Muscle of leg (tissue), 11 donors: ENCODE results near the gene MYBPHL. TPM values are rescaled to one million over a fixed set of nuclear protein-coding genes. Genes with fewer than 3 reads are reported as not detected.

Experiments used
- DNase-seq: peaks from one replicate; pipeline ENCODE4 v3.0.0; 2013
- H3K27ac ChIP-seq: one replicate; pipeline ENCODE4 v1.5.1; 2013; ENCODE audit warnings: mild to moderate bottlenecking, low read length, control low read depth
- H3K27me3 ChIP-seq: one replicate; pipeline ENCODE4 v1.6.1; 2013; ENCODE audit warnings: low read length; ENCODE audit not compliant: control insufficient read depth, insufficient read depth
- H3K36me3 ChIP-seq: one replicate; pipeline ENCODE4 v1.6.1; 2013; ENCODE audit warnings: low read length; ENCODE audit not compliant: control insufficient read depth, insufficient read depth
- H3K4me1 ChIP-seq: one replicate; pipeline ENCODE4 v1.6.1; 2013; ENCODE audit warnings: low read length; ENCODE audit not compliant: control insufficient read depth, insufficient read depth
- H3K4me3 ChIP-seq: one replicate; pipeline ENCODE4 v1.5.1; 2013; ENCODE audit warnings: low read length, control low read depth
- H3K9me3 ChIP-seq: replicated peaks from 2 replicates; pipeline ENCODE4 v1.6.1; 2013; ENCODE audit warnings: low read depth, low read length; ENCODE audit not compliant: control insufficient read depth
- WGBS: methylation state at CpG from one replicate; pipeline ENCODE4 v1.1.5; 2013; ENCODE audit warnings: missing lambda C conversion rate; ENCODE audit not compliant: insufficient coverage; 5-methylcytosine and 5-hydroxymethylcytosine counted together
- polyA plus RNA-seq, 8 donors: library from polyadenylated mRNA; unstranded; fragments of 120-200 nt; gene quantifications; one replicate each; pipeline versions ENCODE4 v1.2.1 to v1.2.3, GENCODE V29; 2013; ENCODE audit warnings: inconsistent platforms in 1 of 8, low replicate concordance in 1 of 8; ENCODE audit not compliant: insufficient read length in 8 of 8, insufficient read depth in 1 of 8
- total RNA-seq: library from RNA; stranded (reverse); fragments of 120-200 nt; gene quantifications from one replicate; pipeline ENCODE4 v1.2.4, GENCODE V29; 2013

Gene MYBPHL
- total and polyA plus RNA-seq, 9 donors, result 0.15 to 1.3 (median 0.71) TPM

DNA sequence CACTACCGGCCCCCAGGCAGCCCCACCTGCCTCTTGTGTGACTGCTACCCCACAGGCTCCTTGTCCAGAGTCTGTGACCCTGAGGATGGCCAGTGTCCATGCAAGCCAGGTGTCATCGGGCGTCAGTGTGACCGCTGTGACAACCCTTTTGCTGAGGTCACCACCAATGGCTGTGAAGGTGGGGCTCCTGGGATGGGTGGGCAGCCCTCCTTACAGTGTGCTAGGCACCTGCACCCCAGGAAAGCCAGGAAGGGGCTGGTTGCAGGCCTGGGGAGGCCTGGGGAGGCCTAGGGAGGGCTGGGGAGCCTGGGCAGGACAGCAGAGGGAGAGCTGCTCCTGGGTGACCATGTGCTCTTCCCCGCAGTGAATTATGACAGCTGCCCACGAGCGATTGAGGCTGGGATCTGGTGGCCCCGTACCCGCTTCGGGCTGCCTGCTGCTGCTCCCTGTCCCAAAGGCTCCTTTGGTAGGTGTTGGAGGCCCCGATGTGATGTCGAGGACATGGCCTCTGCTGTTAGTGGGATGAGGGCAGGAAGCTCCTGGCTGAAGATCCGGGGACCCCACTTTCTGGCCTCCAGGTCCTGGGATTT, 41.0 kb downstream of the MYBPHL start:
- no peak overlapping the region for H3K4me3 ChIP-seq
- H3K27ac ChIP-seq, result no peak overlapping the region
- H3K9me3 ChIP-seq, result no peaks in the 10 kb centered on the region
- WGBS, result 86% methylated on average over 7 of the region's 13 CpGs
- H3K4me1 ChIP-seq, result peaks cover 2% of the 10 kb centered on the region
- H3K27me3 ChIP-seq, result no peaks in the 10 kb centered on the region
- no peak for DNase-seq
- H3K36me3 ChIP-seq, result peaks cover 12% of the 10 kb centered on the region

DNA sequence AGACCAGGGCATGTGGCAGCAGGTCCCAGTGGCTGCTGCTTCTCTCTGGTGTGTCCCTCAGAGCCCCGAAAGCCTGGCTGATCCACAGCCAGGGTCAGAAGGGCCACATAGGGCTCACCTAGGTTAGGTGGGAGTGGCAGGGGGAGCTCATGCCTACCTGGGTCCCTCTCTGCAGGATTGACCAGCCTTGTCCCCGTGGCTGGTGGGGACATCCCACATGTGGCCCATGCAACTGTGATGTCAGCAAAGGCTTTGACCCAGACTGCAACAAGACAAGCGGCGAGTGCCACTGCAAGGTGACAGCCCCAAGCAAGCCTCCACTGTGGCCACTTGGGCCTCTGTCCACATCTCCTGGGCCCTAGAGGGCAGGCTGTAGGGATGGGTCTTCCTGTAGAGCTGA, 41.8 kb downstream of the MYBPHL start:
- no peak for DNase-seq
- 93% methylated on average over 4 of the region's 4 CpGs for whole genome bisulfite sequencing

DNA sequence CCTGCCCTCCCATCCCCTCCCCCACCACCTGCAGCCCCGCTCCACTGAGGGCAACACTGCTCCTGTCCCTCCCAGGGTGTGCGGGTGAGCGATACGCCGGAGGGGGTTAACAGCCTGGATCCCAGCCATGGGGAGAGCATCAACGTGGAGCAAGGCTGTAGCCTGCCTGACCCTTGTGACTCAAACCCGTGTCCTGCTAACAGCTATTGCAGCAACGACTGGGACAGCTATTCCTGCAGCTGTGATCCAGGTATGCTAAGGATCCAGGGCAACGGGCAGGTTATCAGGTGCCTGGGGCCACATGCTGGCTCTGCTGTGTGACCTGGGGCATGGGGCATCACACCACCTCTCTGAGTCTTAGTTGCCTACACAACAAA, 42.4 kb downstream of the MYBPHL start:
- no peaks in the 10 kb centered on the region for H3K27me3 ChIP-seq
- no peak overlapping the region for H3K4me3 ChIP-seq
- no peak overlapping the region for H3K27ac ChIP-seq
- H3K36me3 ChIP-seq, result peaks cover 9% of the 10 kb centered on the region
- DNase-seq, result no peak
- peaks cover 2% of the 10 kb centered on the region for H3K4me1 ChIP-seq
- WGBS, result 71% methylated on average over 9 of the region's 9 CpGs
- H3K9me3 ChIP-seq, result no peaks in the 10 kb centered on the region

More for the DNA sequence above, 41.8 kb downstream of the MYBPHL start:
- peaks cover 2% of the 10 kb centered on the region for H3K4me1 ChIP-seq
- H3K36me3 ChIP-seq, result peaks cover 9% of the 10 kb centered on the region
- no peak overlapping the region for H3K27ac ChIP-seq
- no peaks in the 10 kb centered on the region for H3K9me3 ChIP-seq
- H3K4me3 ChIP-seq, result no peak overlapping the region
- no peaks in the 10 kb centered on the region for H3K27me3 ChIP-seq

DNA sequence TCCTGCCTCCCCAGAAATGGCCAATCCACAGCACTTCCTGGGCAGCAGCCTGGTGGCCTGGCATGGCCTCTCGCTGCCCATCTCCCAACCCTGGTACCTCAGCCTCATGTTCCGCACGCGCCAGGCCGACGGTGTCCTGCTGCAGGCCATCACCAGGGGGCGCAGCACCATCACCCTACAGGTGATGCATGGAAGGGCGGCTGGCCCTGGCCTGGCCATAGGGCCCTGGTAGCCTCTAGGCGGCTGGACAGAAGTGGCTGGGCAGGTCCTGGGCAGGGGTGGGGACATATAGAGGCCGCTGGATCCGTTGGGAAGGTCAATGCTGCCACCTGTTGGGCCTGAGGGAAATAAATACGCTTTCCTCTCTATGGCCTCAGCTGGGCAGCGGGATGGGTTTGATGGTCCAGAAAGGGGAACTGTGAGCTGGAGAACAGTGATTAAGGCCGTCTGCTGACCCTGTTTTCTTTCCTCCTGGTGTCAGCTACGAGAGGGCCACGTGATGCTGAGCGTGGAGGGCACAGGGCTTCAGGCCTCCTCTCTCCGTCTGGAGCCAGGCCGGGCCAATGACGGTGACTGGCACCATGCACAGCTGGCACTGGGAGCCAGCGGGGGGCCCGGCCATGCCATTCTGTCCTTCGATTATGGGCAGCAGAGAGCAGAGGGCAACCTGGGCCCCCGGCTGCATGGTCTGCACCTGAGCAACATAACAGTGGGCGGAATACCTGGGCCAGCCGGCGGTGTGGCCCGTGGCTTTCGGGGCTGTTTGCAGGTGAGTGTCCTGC, 43.0 kb downstream of the MYBPHL start:
- DNase-seq, result peak; percentile 78
- Histone ChIP-seq H3K4me3 (no peak overlapping the region), H3K4me1 (peaks cover 2% of the 10 kb centered on the region), H3K27me3 (no peaks in the 10 kb centered on the region), H3K9me3 (no peaks in the 10 kb centered on the region), H3K27ac (no peak overlapping the region), H3K36me3 (peaks cover 9% of the 10 kb centered on the region)
- WGBS, result 44% methylated on average over 19 of the region's 29 CpGs

DNA sequence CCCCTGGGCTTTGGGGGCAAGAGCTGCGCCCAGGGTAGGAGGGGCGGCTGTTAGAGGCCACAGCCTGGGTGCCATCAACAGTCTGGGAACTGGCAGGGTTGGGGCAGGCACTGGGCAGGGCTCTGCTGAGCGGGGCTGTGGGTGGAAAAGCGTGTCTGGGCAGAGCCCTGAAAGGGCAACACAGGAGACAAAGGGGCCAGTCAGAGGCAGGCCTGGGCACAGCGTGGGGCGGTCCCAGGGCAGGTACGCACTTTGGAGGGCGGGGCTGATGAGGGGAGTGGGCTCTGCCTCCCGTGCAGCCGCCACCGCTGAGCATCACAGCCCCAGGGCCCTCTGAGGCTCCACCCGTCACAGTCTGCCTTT, 43.6 kb downstream of the MYBPHL start:
- Histone ChIP-seq H3K27ac (no peak overlapping the region), H3K4me3 (no peak overlapping the region), H3K36me3 (peaks cover 6% of the 10 kb centered on the region), H3K9me3 (no peaks in the 10 kb centered on the region), H3K4me1 (peaks cover 2% of the 10 kb centered on the region), H3K27me3 (no peaks in the 10 kb centered on the region)
- WGBS, result 67% methylated on average over 7 of the region's 12 CpGs
- no peak for DNase-seq

DNA sequence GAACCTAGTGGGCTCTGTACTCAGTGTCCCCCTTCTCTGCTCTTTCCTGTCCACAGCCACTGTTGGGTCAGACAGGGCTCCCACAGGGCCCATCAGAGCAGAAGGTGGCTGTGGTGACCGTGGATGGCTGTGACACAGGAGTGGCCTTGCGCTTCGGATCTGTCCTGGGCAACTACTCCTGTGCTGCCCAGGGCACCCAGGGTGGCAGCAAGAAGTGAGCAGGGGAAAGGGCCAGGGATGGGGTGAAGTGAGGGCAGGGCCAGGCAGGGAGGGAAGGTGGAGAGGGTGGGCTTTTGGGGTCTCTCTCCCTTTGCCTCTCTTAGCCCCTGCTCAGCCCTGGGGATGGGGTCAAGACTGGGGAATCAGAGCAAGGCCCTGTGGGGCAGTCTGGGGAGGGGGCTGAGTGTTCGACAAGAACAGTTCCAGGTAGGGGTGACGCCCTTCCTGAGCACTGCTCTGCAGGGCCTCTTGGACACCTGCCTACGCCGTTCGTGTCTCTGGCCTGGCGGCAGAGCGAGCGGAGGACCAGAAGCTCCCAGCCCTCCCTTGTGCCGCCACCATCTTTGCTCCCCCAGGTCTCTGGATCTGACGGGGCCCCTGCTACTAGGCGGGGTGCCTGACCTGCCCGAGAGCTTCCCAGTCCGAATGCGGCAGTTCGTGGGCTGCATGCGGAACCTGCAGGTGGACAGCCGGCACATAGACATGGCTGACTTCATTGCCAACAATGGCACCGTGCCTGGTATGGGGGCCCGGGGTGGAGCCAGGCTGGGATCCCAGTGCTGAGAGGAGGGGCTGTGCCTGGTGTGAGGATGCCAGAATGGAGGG, 44.4 kb downstream of the MYBPHL start:
- peaks cover 3% of the 10 kb centered on the region for H3K36me3 ChIP-seq
- H3K27me3 ChIP-seq, result no peaks in the 10 kb centered on the region
- H3K4me3 ChIP-seq, result no peak overlapping the region
- no peak overlapping the region for H3K27ac ChIP-seq
- peaks cover 2% of the 10 kb centered on the region for H3K4me1 ChIP-seq
- no peak for DNase-seq
- WGBS, result 82% methylated on average over 21 of the region's 22 CpGs
- no peaks in the 10 kb centered on the region for H3K9me3 ChIP-seq

DNA sequence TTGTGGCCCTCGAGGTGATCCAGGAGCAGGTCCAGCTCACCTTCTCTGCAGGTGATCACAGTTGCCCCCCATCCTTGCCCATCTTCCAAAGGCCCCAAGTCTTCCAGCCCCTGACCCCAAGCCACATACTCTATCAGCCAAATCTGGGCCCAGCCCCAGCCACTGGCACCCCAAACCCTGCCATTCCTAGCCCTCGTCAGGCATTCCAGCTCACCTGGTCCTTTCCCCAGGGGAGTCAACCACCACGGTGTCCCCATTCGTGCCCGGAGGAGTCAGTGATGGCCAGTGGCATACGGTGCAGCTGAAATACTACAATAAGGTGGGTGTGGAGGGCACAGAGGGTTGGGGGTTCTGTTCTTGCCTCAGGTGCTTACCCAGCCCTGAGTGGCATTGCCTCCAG, 45.2 kb downstream of the MYBPHL start:
- H3K27ac ChIP-seq, result no peak overlapping the region
- H3K9me3 ChIP-seq, result no peaks in the 10 kb centered on the region
- no peak for DNase-seq
- H3K27me3 ChIP-seq, result no peaks in the 10 kb centered on the region
- H3K36me3 ChIP-seq, result no peaks in the 10 kb centered on the region
- H3K4me3 ChIP-seq, result no peak overlapping the region
- peaks cover 2% of the 10 kb centered on the region for H3K4me1 ChIP-seq
- 91% methylated on average over 4 of the region's 6 CpGs for WGBS

DNA sequence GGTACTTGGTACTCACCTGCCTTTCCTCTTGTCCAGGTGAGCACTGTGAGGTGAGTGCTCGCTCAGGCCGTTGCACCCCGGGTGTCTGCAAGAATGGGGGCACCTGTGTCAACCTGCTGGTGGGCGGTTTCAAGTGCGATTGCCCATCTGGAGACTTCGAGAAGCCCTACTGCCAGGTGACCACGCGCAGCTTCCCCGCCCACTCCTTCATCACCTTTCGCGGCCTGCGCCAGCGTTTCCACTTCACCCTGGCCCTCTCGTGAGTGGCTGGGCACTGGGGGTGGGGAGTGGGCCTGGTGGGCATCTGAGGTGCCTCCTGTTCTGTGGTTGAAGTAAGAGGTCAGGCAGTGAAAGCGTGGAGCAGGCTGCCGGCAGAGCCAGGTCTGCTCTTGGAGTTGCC, 45.8 kb downstream of the MYBPHL start:
- H3K27ac ChIP-seq, result no peak overlapping the region
- no peaks in the 10 kb centered on the region for H3K9me3 ChIP-seq
- no peaks in the 10 kb centered on the region for H3K27me3 ChIP-seq
- no peak for DNase-seq
- no peak overlapping the region for H3K4me3 ChIP-seq
- H3K36me3 ChIP-seq, result no peaks in the 10 kb centered on the region
- 83% methylated on average over 11 of the region's 16 CpGs for WGBS
- H3K4me1 ChIP-seq, result peaks cover 2% of the 10 kb centered on the region

DNA sequence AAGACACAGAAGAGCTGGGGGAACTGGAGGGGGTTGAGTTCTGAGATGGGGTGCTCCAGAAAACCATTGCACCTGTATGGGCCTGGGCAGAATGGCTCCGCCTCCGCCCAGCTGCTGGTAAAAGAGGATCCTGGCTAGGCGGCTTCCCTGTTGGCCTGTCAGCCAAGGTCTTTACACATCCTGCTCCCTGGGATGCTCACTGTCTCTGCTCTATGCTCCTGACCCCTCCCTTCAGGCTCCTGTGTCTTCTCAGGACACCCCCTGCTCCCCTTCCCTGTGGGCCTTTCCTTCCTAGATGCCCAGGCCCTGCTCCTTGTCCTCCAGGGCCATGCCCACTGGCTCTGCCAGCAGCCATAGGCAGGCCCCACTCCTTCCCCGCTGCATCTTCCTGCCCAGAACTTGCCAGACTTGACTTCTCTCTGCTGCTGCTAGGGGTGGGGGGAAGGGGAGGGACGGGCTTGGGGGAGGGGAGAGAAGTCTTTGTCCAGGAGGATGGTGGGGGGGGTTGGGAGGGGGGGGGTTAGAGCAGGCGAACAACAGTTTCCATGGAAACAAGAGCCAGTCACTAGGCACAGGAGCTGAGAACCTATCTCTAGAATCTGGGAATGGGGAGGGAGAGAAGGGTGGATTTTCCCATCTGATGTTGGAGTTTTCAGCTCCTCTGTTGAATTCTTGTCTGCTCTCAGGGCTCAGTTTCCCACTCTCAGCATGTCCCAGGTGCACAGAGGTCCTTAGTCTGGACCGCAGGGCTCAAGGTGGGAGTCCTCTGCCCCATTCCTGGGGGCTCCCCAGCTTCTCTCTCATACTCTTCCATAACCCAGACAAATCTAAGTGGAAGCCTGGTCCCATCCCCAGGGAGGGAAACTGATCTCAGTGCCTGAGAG, 46.9 kb downstream of the MYBPHL start:
- Histone ChIP-seq H3K4me3 (no peak overlapping the region), H3K9me3 (no peaks in the 10 kb centered on the region), H3K27ac (no peak overlapping the region), H3K4me1 (peaks cover 10% of the 10 kb centered on the region), H3K36me3 (no peaks in the 10 kb centered on the region), H3K27me3 (no peaks in the 10 kb centered on the region)
- DNase-seq, result no peak
- 79% methylated on average over 3 of the region's 7 CpGs for WGBS
